HepG2 (cell line): Measurements from ENCODE around the gene DCAF15. TPM values are rescaled to one million over a fixed set of nuclear protein-coding genes. Genes with fewer than 3 reads are reported as not detected.
A peak's percentile ranks its signal among the peaks of the same experiment; 100 is the strongest.

Source experiments
- CENPT ChIP-seq: sonication (generic); formaldehyde crosslinking; IDR thresholded peaks from 2 replicates; pipeline ENCODE4 v1.8.0; 2022; ENCODE audit warnings: low read depth, mild to moderate bottlenecking, moderate library complexity, missing genetic modification reagents
- CHCHD3 ChIP-seq: sonication (generic); formaldehyde crosslinking; IDR thresholded peaks from 2 replicates; pipeline ENCODE4 v1.8.0; 2022; ENCODE audit warnings: mild to moderate bottlenecking, missing genetic modification reagents, moderate library complexity
- FLYWCH1 ChIP-seq: sonication (generic); formaldehyde crosslinking; IDR thresholded peaks from 2 replicates; pipeline ENCODE4 v1.8.1; 2023; ENCODE audit warnings: mild to moderate bottlenecking, missing genetic modification reagents
- GABPA ChIP-seq, 2 experiments: IDR thresholded peaks; 2 replicates each; pipeline ENCODE4 v1.6.1; 2011 to 2016; ENCODE audit warnings: low read depth in 2 of 2, low read length in 1 of 2, missing biosample characterization in 1 of 2, missing genetic modification characterization in 1 of 2
- HOXA5 ChIP-seq: sonication (generic); formaldehyde crosslinking; IDR thresholded peaks from 2 replicates; pipeline ENCODE4 v1.4.0; 2020; ENCODE audit warnings: missing genetic modification reagents
- NFRKB ChIP-seq: fragments of 450-650 bp; IDR thresholded peaks from 2 replicates; pipeline ENCODE4 v1.6.1; 2017
- NR2F1 ChIP-seq, 2 experiments: fragments of 450-650 bp in 1 of 2; formaldehyde crosslinking in 1 of 2; IDR thresholded peaks; 2 replicates each; pipeline versions ENCODE4 v1.5.0 to v1.6.1; 2016 to 2020; ENCODE audit warnings: mild to moderate bottlenecking in 1 of 2, missing compliant biosample characterization in 1 of 2, missing genetic modification reagents in 1 of 2, moderate library complexity in 1 of 2
- PHB2 ChIP-seq: fragments of 450-650 bp; IDR thresholded peaks from 2 replicates; pipeline ENCODE4 v1.6.1; 2018; ENCODE audit not compliant: partially characterized antibody
- PREB ChIP-seq: sonication (generic); formaldehyde crosslinking; IDR thresholded peaks from 2 replicates; pipeline ENCODE4 v1.4.0; 2020; ENCODE audit warnings: missing genetic modification reagents
- PTBP1 ChIP-seq: fragments of 200-400 bp; formaldehyde crosslinking; IDR thresholded peaks from 2 replicates; pipeline ENCODE4 v1.6.1; 2018; ENCODE audit warnings: low read length, low read depth; ENCODE audit not compliant: poor library complexity, severe bottlenecking
- SIN3A ChIP-seq: IDR thresholded peaks from 2 replicates; pipeline ENCODE4 v1.6.1; 2011; ENCODE audit warnings: low read depth, mild to moderate bottlenecking, control low read depth, low read length, borderline replicate concordance
- TCF7L2 ChIP-seq: IDR thresholded peaks from 2 replicates; pipeline ENCODE4 v1.6.1; 2011; ENCODE audit warnings: mild to moderate bottlenecking, low read depth, low read length, moderate library complexity
- ZBTB8A ChIP-seq: sonication (generic); formaldehyde crosslinking; IDR thresholded peaks from 2 replicates; pipeline ENCODE4 v1.4.0; 2020; ENCODE audit warnings: mild to moderate bottlenecking, low read depth, missing genetic modification reagents, borderline replicate concordance
- ZNF280D ChIP-seq: sonication (generic); formaldehyde crosslinking; IDR thresholded peaks from 2 replicates; pipeline ENCODE4 v1.5.1; 2020; ENCODE audit warnings: mild to moderate bottlenecking, missing genetic modification reagents
- ZNF776 ChIP-seq: sonication (generic); formaldehyde crosslinking; IDR thresholded peaks from 2 replicates; pipeline ENCODE4 v1.4.0; 2020; ENCODE audit warnings: mild to moderate bottlenecking, missing genetic modification reagents
- ZNF777 ChIP-seq: sonication (generic); formaldehyde crosslinking; IDR thresholded peaks from 2 replicates; pipeline ENCODE4 v1.4.0; 2020; ENCODE audit warnings: missing genetic modification reagents
- ZNF781 ChIP-seq: sonication (generic); formaldehyde crosslinking; IDR thresholded peaks from 2 replicates; pipeline ENCODE4 v1.5.1; 2020; ENCODE audit warnings: borderline replicate concordance, mild to moderate bottlenecking, missing genetic modification reagents; ENCODE audit errors: not compliant biosample characterization
- ZNF883 ChIP-seq: sonication (generic); formaldehyde crosslinking; IDR thresholded peaks from 2 replicates; pipeline ENCODE4 v1.5.1; 2020; ENCODE audit warnings: mild to moderate bottlenecking, missing genetic modification reagents; ENCODE audit errors: not compliant biosample characterization
- polyA plus RNA-seq, 8 experiments: library from polyadenylated mRNA; depleted of rRNA in 3 of 8; stranded (reverse) in 7 of 8; unstranded in 1 of 8; fragments of >200 nt; fragmentation: Illumina TruSeq in 4 of 8; extraction: Trizol in 4 of 8; gene quantifications; 2 replicates each; pipeline versions ENCODE4 v1.2.1 to v1.2.3, GENCODE V29; 2011 to 2016; ENCODE audit warnings: low read depth in 4 of 8, missing spikeins in 1 of 8, mixed read lengths in 1 of 8; ENCODE audit not compliant: insufficient read depth in 1 of 8
- total RNA-seq, 5 experiments: library from RNA; depleted of rRNA; stranded (reverse); fragments of >200 nt; fragmentation: Illumina TruSeq; extraction: Trizol; gene quantifications; 2 replicates each; pipeline ENCODE4 v1.2.3, GENCODE V29; 2016; ENCODE audit warnings: low read depth in 1 of 5
- TF ChIP-seq, protein P1 (sequence below): sonication (generic); formaldehyde crosslinking; IDR thresholded peaks from 2 replicates; pipeline ENCODE4 v1.4.0; 2020; ENCODE audit warnings: missing genetic modification reagents, borderline replicate concordance

The DCAF15 gene
- total and polyA plus RNA-seq, 2 of the 13 experiments (the other 11 are each of a cell fraction or from before 2014, with no cell fraction given) = 13.6 to 14.0 TPM

DNA sequence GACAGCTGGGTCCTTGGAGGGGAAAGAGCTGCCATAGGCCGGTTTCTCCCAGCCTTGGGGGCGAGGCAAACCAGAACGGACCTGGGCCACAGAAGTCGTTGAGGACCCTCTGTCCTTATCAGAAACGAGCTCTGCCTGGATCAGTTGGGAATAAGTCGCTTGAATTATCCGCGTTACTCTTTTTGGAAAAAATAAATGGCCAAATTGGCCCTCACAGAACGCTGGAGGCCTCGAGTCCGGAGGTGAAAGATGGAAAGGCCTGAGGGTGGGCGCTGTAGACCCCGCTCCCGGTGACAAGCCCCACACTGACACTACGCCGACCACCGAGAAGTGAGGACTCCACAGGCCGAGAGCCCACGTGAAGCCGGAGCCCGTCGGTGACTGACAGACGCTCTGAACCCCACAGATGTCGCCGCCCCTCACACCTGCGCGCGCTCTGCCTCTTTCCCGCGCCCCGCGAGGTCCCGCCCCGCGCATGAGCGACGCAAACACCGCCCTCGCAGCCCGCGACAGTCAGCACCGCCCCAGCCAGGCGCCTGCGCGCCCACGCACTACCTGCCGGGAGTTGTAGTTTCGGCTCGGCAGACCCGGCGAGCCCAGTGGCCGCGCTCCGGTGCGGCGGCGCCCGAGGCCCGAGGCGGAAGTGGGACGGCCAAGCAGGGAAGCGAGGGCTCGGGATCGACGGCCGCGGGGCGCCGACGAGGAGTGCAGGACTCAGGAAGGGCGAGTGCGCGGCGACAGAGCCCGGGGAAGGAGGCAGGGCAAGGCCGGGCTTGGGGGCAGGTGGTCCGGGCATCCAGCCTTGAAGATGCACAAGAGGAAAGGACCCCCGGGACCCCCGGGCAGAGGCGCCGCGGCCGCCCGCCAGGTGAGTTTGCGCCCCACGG is 46.4 kb upstream of the DCAF15 start, which contains the start of the genes BRME1 and CC2D1A (continued):
- TF ChIP-seq, protein P1, sequence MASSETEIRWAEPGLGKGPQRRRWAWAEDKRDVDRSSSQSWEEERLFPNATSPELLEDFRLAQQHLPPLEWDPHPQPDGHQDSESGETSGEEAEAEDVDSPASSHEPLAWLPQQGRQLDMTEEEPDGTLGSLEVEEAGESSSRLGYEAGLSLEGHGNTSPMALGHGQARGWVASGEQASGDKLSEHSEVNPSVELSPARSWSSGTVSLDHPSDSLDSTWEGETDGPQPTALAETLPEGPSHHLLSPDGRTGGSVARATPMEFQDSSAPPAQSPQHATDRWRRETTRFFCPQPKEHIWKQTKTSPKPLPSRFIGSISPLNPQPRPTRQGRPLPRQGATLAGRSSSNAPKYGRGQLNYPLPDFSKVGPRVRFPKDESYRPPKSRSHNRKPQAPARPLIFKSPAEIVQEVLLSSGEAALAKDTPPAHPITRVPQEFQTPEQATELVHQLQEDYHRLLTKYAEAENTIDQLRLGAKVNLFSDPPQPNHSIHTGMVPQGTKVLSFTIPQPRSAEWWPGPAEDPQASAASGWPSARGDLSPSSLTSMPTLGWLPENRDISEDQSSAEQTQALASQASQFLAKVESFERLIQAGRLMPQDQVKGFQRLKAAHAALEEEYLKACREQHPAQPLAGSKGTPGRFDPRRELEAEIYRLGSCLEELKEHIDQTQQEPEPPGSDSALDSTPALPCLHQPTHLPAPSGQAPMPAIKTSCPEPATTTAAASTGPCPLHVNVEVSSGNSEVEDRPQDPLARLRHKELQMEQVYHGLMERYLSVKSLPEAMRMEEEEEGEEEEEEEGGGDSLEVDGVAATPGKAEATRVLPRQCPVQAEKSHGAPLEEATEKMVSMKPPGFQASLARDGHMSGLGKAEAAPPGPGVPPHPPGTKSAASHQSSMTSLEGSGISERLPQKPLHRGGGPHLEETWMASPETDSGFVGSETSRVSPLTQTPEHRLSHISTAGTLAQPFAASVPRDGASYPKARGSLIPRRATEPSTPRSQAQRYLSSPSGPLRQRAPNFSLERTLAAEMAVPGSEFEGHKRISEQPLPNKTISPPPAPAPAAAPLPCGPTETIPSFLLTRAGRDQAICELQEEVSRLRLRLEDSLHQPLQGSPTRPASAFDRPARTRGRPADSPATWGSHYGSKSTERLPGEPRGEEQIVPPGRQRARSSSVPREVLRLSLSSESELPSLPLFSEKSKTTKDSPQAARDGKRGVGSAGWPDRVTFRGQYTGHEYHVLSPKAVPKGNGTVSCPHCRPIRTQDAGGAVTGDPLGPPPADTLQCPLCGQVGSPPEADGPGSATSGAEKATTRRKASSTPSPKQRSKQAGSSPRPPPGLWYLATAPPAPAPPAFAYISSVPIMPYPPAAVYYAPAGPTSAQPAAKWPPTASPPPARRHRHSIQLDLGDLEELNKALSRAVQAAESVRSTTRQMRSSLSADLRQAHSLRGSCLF = no peak
- peak; percentile 41; the same call in 1 of the 2 replicates for TF ChIP-seq HOXA5 (CRISPR knock-in tag)
- TF ChIP-seq CENPT (CRISPR knock-in tag) = 0 out of 2 replicates have a peak, but pooled peaks have one; percentile 76
- TF ChIP-seq ZNF280D (CRISPR knock-in tag) = no peak
- TF ChIP-seq GABPA (IDR thresholded peaks at IDR 0.05; ENCODE audit: low read depth, low read length) = no peak
- TF ChIP-seq GABPA (CRISPR knock-in tag; IDR thresholded peaks at IDR 0.05; ENCODE audit: low read depth) = 0 out of 2 replicates have a peak, but pooled peaks have one; percentile 17
- no peak for TF ChIP-seq TCF7L2
- TF ChIP-seq FLYWCH1 (CRISPR knock-in tag) = no peak
- TF ChIP-seq PREB (CRISPR knock-in tag) = no peak
- 0 out of 2 replicates have a peak, but pooled peaks have one; percentile 45 for TF ChIP-seq ZBTB8A (CRISPR knock-in tag)
- no peak for TF ChIP-seq NFRKB
- TF ChIP-seq NR2F1 (CRISPR knock-in tag; IDR thresholded peaks at IDR 0.05) = no peak
- TF ChIP-seq SIN3A = peak; percentile 45; the same call in 1 of the 2 replicates
- peak; percentile 94 for TF ChIP-seq ZNF883 (CRISPR knock-in tag)
- no peak for TF ChIP-seq PTBP1
- peak; percentile 96 for TF ChIP-seq ZNF777 (CRISPR knock-in tag)
- TF ChIP-seq PHB2 = no peak
- peak; percentile 28 for TF ChIP-seq ZNF781
- TF ChIP-seq CHCHD3 (CRISPR knock-in tag) = peak; percentile 79; the same call in 1 of the 2 replicates
- TF ChIP-seq ZNF776 (CRISPR knock-in tag) = peak; percentile 93
